Pancreas (tissue), 10 donors: ENCODE data around the gene GPC2. TPM values are rescaled to one million over a fixed set of nuclear protein-coding genes. Genes with fewer than 3 reads are reported as not detected.

Experiments used
- ATAC-seq, 4 donors: fragments of 200-7000 bp; cut with Tn5 transposase; one replicate each; pipeline versions ENCODE4 v1.8.0 to v1.9.1; 2020; ENCODE audit warnings: mild to moderate bottlenecking in 4 of 4, moderate library complexity in 4 of 4
- DNase-seq, 6 donors: peaks; one replicate each; pipeline ENCODE4 v3.0.0-alpha.2; 2020
- FAIRE-seq: peaks from 2 replicates; lab custom pipeline; 2012; peaks lifted over from hg19 to GRCh38; lab: Jason Lieb, UNC
- H3K27ac ChIP-seq, 4 donors: fragments of 200-600 bp; sonication (generic); 1 replicate in 3 of 4; 2 replicates in 1 of 4; pipeline versions ENCODE4 v1.5.0 to v1.8.0; 2020
- H3K27me3 ChIP-seq, 4 donors: fragments of 200-600 bp; one replicate each; pipeline ENCODE4 v1.8.0; 2021
- H3K36me3 ChIP-seq, 3 donors: fragments of 200-600 bp; sonication (generic) in 1 of 3; one replicate each; pipeline versions ENCODE4 v1.5.0 to v1.8.0; 2020 to 2021
- H3K4me1 ChIP-seq, 3 donors: fragments of 200-600 bp; one replicate each; pipeline ENCODE4 v1.8.0; 2021
- H3K4me3 ChIP-seq, 4 donors: fragments of 200-600 bp; sonication (generic) in 2 of 4; one replicate each; pipeline versions ENCODE4 v1.5.0 to v1.8.0; 2020 to 2021
- H3K9me3 ChIP-seq, 4 donors: fragments of 200-600 bp; one replicate each; pipeline ENCODE4 v1.8.0; 2021
- whole genome bisulfite sequencing, 2 donors: extraction: QIAGEN DNeasy Blood & Tissue Kit; methylation state at CpG; one replicate each; pipeline ENCODE4 v1.1.7; 2013; 5-methylcytosine and 5-hydroxymethylcytosine counted together
- intact Hi-C, 3 donors: fragments of 100-400 bp; cut with DNase I; formaldehyde crosslinking; loops; one replicate each; pipeline versions ENCODE4 v1.11.1 to v1.14.2; 2022
- microRNA-seq, 2 donors: library from miRNA; unstranded; fragments of <30 nt; microRNA quantifications; one replicate each; pipeline versions ENCODE4 to v1.1.0, GENCODE V29; 2019 to 2020
- polyA plus RNA-seq, 2 donors: library from polyadenylated mRNA; stranded (reverse); fragments of 200-250 nt; gene quantifications; one replicate each; pipeline ENCODE4 v1.2.3, GENCODE V29; 2013
- total RNA-seq, 6 donors: library from RNA; stranded (reverse); fragmentation: NEBNext Ultra II Directional in 4 of 6; extraction: Animal tissue kit (Norgen Biotek cat#: 25700) in 4 of 6; gene quantifications; one replicate each; pipeline versions ENCODE4 v1.2.1 to v1.2.4, GENCODE V29; 2021 to 2023
- TF ChIP-seq, protein P1 (sequence below), 4 donors: fragments of 200-600 bp; sonication (generic) in 3 of 4; IDR thresholded peaks; one replicate each; pipeline versions ENCODE4 v1.5.0 to v1.8.0; 2021; ENCODE audit warnings: antibody characterized with exemption in 4 of 4
- donor health status: healthy with polysubstance abuse.
- donor health status: DM: no; HTN: no; CAD: no; lungs with moderate emphysema.
- donor health status: DM: no; HTN: no; CAD: no.
- donor health status: control.
- donor health status: control.
- donor health status: Bipolar disorder and iron deficiency.
- donor health status: DM: yes; HTN: yes; CAD: no.
- donor health status: DM: no; HTN: no; CAD: no.
- donor health status: DM: no; HTN: no; CAD: no.
- donor health status: DM: yes; HTN: yes; CAD: no.

Gene GPC2
- total and polyA plus RNA-seq, 8 donors = 0.12 to 2.5 (median 0.62) TPM

DNA sequence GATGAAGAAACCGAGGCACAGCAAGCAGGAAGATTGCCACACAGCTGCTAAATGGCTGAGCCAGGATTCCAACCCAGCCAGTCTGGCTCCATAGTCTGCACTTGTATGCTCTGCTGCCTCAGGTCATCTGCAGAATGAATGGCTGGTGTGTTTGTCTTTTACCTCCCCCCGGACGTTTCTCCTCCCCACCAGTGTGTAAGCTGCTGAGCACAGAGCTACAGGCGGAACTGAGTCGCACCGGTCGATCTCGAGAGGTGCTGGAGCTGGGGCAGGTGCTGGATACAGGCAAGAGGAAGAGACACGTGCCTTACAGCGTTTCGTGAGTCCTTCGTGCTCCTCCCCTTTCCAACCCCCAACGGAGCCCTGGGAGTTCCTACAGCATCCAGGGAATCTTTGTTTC lies 55.1 kb downstream of the GPC2 start:
- Histone ChIP-seq H3K27ac (no peak overlapping the region), H3K4me3 (no peak overlapping the region)
- intact Hi-C loops = no loop called here

DNA sequence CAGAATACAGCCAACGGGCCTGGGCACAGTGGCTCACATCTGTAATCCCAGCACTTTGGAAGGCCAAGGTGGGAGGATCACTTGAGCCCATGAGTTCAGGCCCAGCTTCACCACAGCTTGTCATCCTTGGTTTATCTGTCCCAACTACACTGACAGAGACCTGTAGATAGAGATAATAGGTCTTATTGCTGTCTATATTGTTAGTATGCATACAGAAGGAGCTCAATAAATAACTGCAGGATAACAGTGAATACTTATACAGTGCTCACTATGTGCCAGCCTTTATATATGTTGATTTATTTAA lies 56.5 kb downstream of the GPC2 start:
- WGBS, 2 donors = 51 to 53% methylated on average over 1 of the region's 1 CpG
- FAIRE-seq = no peak
- no peak overlapping the region for H3K4me3 ChIP-seq

More for the DNA sequence above, 55.1 kb downstream of the GPC2 start:
- TF ChIP-seq, protein P1, sequence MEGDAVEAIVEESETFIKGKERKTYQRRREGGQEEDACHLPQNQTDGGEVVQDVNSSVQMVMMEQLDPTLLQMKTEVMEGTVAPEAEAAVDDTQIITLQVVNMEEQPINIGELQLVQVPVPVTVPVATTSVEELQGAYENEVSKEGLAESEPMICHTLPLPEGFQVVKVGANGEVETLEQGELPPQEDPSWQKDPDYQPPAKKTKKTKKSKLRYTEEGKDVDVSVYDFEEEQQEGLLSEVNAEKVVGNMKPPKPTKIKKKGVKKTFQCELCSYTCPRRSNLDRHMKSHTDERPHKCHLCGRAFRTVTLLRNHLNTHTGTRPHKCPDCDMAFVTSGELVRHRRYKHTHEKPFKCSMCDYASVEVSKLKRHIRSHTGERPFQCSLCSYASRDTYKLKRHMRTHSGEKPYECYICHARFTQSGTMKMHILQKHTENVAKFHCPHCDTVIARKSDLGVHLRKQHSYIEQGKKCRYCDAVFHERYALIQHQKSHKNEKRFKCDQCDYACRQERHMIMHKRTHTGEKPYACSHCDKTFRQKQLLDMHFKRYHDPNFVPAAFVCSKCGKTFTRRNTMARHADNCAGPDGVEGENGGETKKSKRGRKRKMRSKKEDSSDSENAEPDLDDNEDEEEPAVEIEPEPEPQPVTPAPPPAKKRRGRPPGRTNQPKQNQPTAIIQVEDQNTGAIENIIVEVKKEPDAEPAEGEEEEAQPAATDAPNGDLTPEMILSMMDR (IDR thresholded peaks at IDR 0.05) = no peak
- ATAC-seq = no peak
- 54 to 57% methylated on average over 13 of the region's 13 CpGs for WGBS, 2 donors
- Histone ChIP-seq H3K36me3 (no peaks in the 10 kb centered on the region), H3K4me1 (peaks cover 0 to 11% (median 8%) of the 10 kb centered on the region in 3 donors), H3K9me3 (no peaks in the 10 kb centered on the region), H3K27me3 (no peaks in the 10 kb centered on the region)
- FAIRE-seq = no peak
- DNase-seq = no peak

DNA sequence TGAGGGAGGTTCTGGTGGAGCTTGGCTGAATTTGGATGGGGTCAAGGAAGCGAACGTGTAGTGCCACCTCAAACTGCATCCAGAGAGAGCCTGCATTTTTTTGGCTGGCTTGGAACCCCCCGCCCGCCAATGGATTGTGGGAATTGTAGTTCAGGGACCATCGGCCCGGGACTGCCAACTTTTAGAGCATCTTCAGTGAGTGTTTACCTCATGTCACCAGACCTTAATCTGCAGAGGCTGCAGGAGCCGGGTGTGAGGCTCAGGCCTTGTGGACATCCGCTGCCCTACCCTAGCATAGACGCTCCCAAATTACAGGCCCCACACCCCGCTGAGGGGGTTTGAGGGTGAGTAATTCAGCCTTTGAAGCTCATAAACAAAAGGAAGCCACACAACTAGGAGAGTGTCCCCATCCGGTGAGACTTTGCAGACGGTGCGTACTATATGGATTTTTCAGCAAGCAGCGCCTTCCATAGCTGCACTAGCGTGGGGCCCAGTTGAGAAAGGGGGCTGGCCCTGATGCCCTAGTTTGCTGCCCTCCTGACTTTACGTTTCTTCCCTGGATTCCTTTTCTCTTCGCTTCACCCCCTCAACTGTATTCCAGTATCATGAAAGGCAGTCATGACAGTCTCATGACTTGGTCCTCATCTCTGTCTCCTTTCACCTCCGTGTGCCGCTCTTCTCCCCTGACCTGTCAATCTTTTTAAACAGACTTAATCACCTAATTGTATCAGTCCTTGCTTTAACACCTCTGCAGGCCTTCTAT lies 57.0 kb downstream of the GPC2 start:
- no peaks in the 10 kb centered on the region for H3K27me3 ChIP-seq
- H3K9me3 ChIP-seq = no peaks in the 10 kb centered on the region
- peaks cover 0 to 6% (median 0%) of the 10 kb centered on the region in 3 donors for H3K4me1 ChIP-seq
- ATAC-seq = peak; percentile 18 to 57 (median 44)
- TF ChIP-seq, protein P1 (IDR thresholded peaks at IDR 0.05) = no peak
- intact Hi-C loops = no loop called here
- 38 to 39% methylated on average over 19 of the region's 19 CpGs for WGBS, 2 donors
- DNase-seq = peak in 2 of 6 donors; percentile 50 to 56
- peak overlapping the region in 2 of 4 donors; percentile 88 to 93 for H3K27ac ChIP-seq
- peak overlapping the region; percentile 2 to 75 (median 42) for H3K4me3 ChIP-seq
- no peak for FAIRE-seq
- H3K36me3 ChIP-seq = no peaks in the 10 kb centered on the region

More for the DNA sequence above, 56.5 kb downstream of the GPC2 start:
- no peaks in the 10 kb centered on the region for H3K36me3 ChIP-seq
- no peaks in the 10 kb centered on the region for H3K9me3 ChIP-seq
- H3K27me3 ChIP-seq = no peaks in the 10 kb centered on the region
- H3K4me1 ChIP-seq = peaks cover 0 to 8% (median 2%) of the 10 kb centered on the region in 3 donors
- TF ChIP-seq, protein P1 (IDR thresholded peaks at IDR 0.05) = no peak
- no peak for DNase-seq
- intact Hi-C loops = no loop called here
- H3K27ac ChIP-seq = no peak overlapping the region
- no peak for ATAC-seq

Small RNAs within 50 kb of the gene (microRNA-seq; reads per million reads assigned to microRNA genes)
- gene MIR4658 = 0 to 0.88 reads per million in 2 donors

Other genes with a start within 250 kb of the GPC2 start
- gene GJC3, start 247.8 kb downstream of the GPC2 start, total RNA-seq = 1 to 10 TPM in 4 of 6 donors, under 1 TPM in 2; 0.37 to 8.7 (median 4.7) TPM
- 1 to 10 TPM; 4.2 to 4.6 TPM for gene GJC3, start 247.8 kb downstream of the GPC2 start, polyA plus RNA-seq
- gene AZGP1, start 201.3 kb downstream of the GPC2 start, total RNA-seq = 100 to 1,000 TPM; 174 to 262 (median 214) TPM
- gene AZGP1, start 201.3 kb downstream of the GPC2 start, polyA plus RNA-seq = 100 to 1,000 TPM; 362 to 686 TPM
- 10 to 100 TPM; 52.6 to 86.0 (median 68.2) TPM for gene ZKSCAN1, start 161.8 kb downstream of the GPC2 start, total RNA-seq
- 10 to 100 TPM; 24.2 to 28.9 TPM for gene ZKSCAN1, start 161.8 kb downstream of the GPC2 start, polyA plus RNA-seq
- gene ZSCAN21, start 127.6 kb downstream of the GPC2 start, total RNA-seq = 1 to 10 TPM; 3.8 to 9.6 (median 6.2) TPM
- 10 to 100 TPM in 1 of 2 donors, 1 to 10 TPM in 1; 8.3 to 11.8 TPM for gene ZSCAN21, start 127.6 kb downstream of the GPC2 start, polyA plus RNA-seq
- gene ZNF3, start 95.7 kb downstream of the GPC2 start, total RNA-seq = 10 to 100 TPM in 5 of 6 donors, 1 to 10 TPM in 1; 9.6 to 21.2 (median 13.2) TPM
- gene ZNF3, start 95.7 kb downstream of the GPC2 start, polyA plus RNA-seq = 10 to 100 TPM; 15.8 to 21.1 TPM
- 10 to 100 TPM; 34.6 to 44.0 (median 38.3) TPM for gene COPS6, start 88.4 kb downstream of the GPC2 start, total RNA-seq
- 10 to 100 TPM; 46.0 to 82.0 TPM for gene COPS6, start 88.4 kb downstream of the GPC2 start, polyA plus RNA-seq
- 10 to 100 TPM; 21.7 to 38.4 (median 24.1) TPM for gene MCM7, start 76.0 kb downstream of the GPC2 start, total RNA-seq
- gene MCM7, start 76.0 kb downstream of the GPC2 start, polyA plus RNA-seq = 10 to 100 TPM; 63.1 to 77.0 TPM
- 10 to 100 TPM in 5 of 6 donors, 1 to 10 TPM in 1; 8.6 to 14.6 (median 10.9) TPM for gene AP4M1, start 75.7 kb downstream of the GPC2 start, total RNA-seq
- gene AP4M1, start 75.7 kb downstream of the GPC2 start, polyA plus RNA-seq = 10 to 100 TPM; 23.5 to 25.4 TPM
- 10 to 100 TPM; 11.7 to 27.2 (median 13.9) TPM for gene TAF6, start 58.0 kb downstream of the GPC2 start, total RNA-seq
- gene TAF6, start 58.0 kb downstream of the GPC2 start, polyA plus RNA-seq = 10 to 100 TPM; 31.3 to 39.6 TPM
- gene CNPY4, start 57.7 kb downstream of the GPC2 start, total RNA-seq = 1 to 10 TPM; 1.8 to 6.5 (median 2.8) TPM
- gene CNPY4, start 57.7 kb downstream of the GPC2 start, polyA plus RNA-seq = 10 to 100 TPM in 1 of 2 donors, 1 to 10 TPM in 1; 4.7 to 10.8 TPM
- gene MBLAC1, start 50.4 kb downstream of the GPC2 start, total RNA-seq = 1 to 10 TPM; 1.1 to 2.1 (median 1.7) TPM
- gene MBLAC1, start 50.4 kb downstream of the GPC2 start, polyA plus RNA-seq = 1 to 10 TPM; 2.1 to 3.7 TPM
- 10 to 100 TPM; 43.8 to 57.3 (median 51.8) TPM for gene LAMTOR4, start 28.5 kb downstream of the GPC2 start, total RNA-seq
- gene LAMTOR4, start 28.5 kb downstream of the GPC2 start, polyA plus RNA-seq = 100 to 1,000 TPM; 147 to 209 TPM
- 10 to 100 TPM in 2 of 6 donors, 1 to 10 TPM in 4; 5.1 to 15.7 (median 8.8) TPM for gene TRAPPC14, start 18.7 kb downstream of the GPC2 start, total RNA-seq
- 10 to 100 TPM; 32.1 to 34.6 TPM for gene TRAPPC14, start 18.7 kb downstream of the GPC2 start, polyA plus RNA-seq
- 1 to 10 TPM in 2 of 6 donors, under 1 TPM in 4; 0.28 to 8.9 (median 0.69) TPM for gene GAL3ST4, start 8.8 kb downstream of the GPC2 start, total RNA-seq
- gene GAL3ST4, start 8.8 kb downstream of the GPC2 start, polyA plus RNA-seq = under 1 TPM; 0.45 to 0.65 TPM
- 1 to 10 TPM in 2 of 6 donors, under 1 TPM in 4; 0.19 to 1.2 (median 0.94) TPM for gene STAG3, start 537 bp upstream of the GPC2 start, total RNA-seq
- under 1 TPM; 0.99 TPM for gene STAG3, start 537 bp upstream of the GPC2 start, polyA plus RNA-seq
- gene PVRIG, start 42.6 kb upstream of the GPC2 start, total RNA-seq = under 1 TPM in 2 of 6 donors, not detected in 4; 0.22 to 0.34 TPM
- gene PVRIG, start 42.6 kb upstream of the GPC2 start, polyA plus RNA-seq = under 1 TPM in 1 of 2 donors, not detected in 1; 0.09 TPM
- gene SPDYE3, start 130.3 kb upstream of the GPC2 start, total RNA-seq = not detected
- under 1 TPM; 0.08 to 0.09 TPM for gene SPDYE3, start 130.3 kb upstream of the GPC2 start, polyA plus RNA-seq
- 10 to 100 TPM; 14.7 to 33.6 (median 20.1) TPM for gene PILRB, start 180.7 kb upstream of the GPC2 start, total RNA-seq
- 100 to 1,000 TPM; 202 to 218 TPM for gene PILRB, start 180.7 kb upstream of the GPC2 start, polyA plus RNA-seq
- 1 to 10 TPM in 5 of 6 donors, under 1 TPM in 1; 0.88 to 7.6 (median 2.8) TPM for gene PILRA, start 196.1 kb upstream of the GPC2 start, total RNA-seq
- 1 to 10 TPM; 3.8 to 4.8 TPM for gene PILRA, start 196.1 kb upstream of the GPC2 start, polyA plus RNA-seq